ACC112 (cell line): ENCODE measurements around the gene RBM12.

Experiments used
- H2AFZ ChIP-seq: fragments of 200-600 bp; sonication (generic); one replicate; pipeline ENCODE4 v1.6.0; 2017; ENCODE audit warnings: antibody characterized with exemption, low read length; ENCODE audit not compliant: unreplicated experiment
- H3K27ac ChIP-seq: fragments of 200-600 bp; sonication (generic); 2 replicates; pipeline ENCODE4 v1.5.1; 2014; ENCODE audit warnings: low read depth, mild to moderate bottlenecking, antibody characterized with exemption, low read length, moderate library complexity
- H3K27me3 ChIP-seq: fragments of 200-600 bp; sonication (generic); 2 replicates; pipeline ENCODE4 v1.6.1; 2014; ENCODE audit warnings: mild to moderate bottlenecking, antibody characterized with exemption, low read length, moderate library complexity, mixed read lengths; ENCODE audit not compliant: insufficient read depth
- H3K36me3 ChIP-seq: fragments of 200-600 bp; sonication (generic); 2 replicates; pipeline ENCODE4 v1.6.1; 2016; ENCODE audit warnings: mild to moderate bottlenecking, antibody characterized with exemption, low read length, moderate library complexity, mixed read lengths; ENCODE audit not compliant: insufficient read depth
- H3K4me1 ChIP-seq: fragments of 200-600 bp; sonication (generic); one replicate; pipeline ENCODE4 v1.6.1; 2016; ENCODE audit warnings: low read length, mixed read lengths; ENCODE audit not compliant: insufficient read depth, unreplicated experiment, control insufficient read depth
- H3K4me3 ChIP-seq: fragments of 200-600 bp; sonication (generic); 2 replicates; pipeline ENCODE4 v1.5.1; 2014; ENCODE audit warnings: mild to moderate bottlenecking, low read depth, low read length
- H3K79me2 ChIP-seq: fragments of 200-600 bp; sonication (generic); one replicate; pipeline ENCODE4 v1.6.0; 2016; ENCODE audit warnings: low read length; ENCODE audit not compliant: control insufficient read depth, unreplicated experiment, insufficient read depth

RBM12 gene

DNA sequence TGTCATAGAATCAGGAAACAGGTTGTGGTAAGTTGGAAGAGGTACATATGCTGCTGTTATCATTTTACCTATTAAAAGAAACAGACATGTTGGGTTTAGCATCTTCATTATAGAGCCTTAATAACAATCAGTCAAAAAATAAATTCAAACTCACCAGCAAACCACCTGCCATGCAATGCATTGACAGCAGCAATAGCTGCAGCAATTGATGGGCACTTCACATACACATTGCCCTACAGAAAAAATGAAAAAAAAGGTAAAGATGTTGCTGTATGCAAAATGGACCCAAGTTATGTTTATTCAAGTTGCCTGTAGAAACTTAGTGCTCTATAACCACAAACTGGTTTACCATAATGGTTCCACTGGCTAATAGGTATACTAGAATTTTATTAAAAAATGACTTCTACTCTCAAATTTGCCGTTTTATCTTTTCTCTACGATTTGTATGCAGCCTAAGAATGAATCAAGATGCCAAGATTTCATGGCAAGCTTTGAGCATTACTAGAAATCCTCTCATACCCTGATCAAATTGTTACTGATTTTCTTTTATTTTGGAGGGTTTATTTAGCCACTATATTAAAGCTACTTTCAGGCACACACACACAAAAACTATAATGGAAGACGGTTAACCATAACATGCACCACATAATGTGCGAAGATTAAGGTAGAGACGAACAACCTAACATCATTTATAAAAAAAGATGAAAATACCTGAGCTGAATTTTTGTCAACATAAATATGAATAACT is 40.0 kb upstream of the RBM12 start:
- Histone ChIP-seq H3K4me1 (peaks cover 27% of the 10 kb centered on the region), H3K79me2 (peaks cover 37% of the 10 kb centered on the region)

DNA sequence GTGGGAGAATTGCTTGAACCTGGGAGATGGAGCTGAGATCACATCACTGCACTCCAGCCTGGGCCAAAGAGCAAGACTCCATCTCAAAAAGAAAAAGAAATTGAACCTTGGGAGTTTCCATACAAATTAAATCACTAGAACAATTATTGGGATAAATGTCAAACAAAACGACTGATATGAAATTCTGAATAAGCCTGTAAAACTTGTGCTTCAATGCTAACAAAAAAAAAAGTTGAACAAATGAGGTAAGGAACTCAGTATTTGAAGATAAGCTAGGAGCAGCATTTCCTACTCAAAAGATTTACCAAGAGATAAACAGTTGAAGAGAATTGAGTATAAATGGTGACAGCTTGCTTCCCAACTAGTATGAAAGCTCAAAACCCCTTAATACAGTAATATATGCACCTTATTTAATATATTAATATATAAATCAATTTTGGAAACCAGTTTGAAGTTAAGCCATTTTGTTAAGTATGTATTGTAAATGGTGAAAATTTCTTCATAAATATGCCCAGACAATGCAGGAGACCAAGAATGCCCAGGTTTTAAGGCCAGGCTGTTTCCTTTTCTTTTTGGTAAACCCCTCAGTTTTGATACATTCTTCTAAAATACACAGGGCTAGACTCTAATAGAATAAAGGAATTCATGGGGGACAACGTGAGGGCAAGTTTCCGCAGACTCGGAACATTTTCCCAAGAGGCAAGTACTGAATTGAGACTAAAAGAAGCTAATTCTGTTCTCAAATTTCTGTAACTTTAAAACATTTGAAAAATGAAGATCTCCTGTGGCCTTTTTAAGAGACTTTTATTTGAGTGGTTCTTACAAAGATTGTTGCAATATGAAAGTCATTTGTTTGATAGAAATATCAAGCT is 38.4 kb upstream of the RBM12 start:
- Histone ChIP-seq H3K27me3 (no peaks in the 10 kb centered on the region), H2AFZ (no peak overlapping the region), H3K4me1 (peaks cover 25% of the 10 kb centered on the region), H3K27ac (peak overlapping the region; percentile 49), H3K79me2 (peaks cover 35% of the 10 kb centered on the region), H3K4me3 (no peak overlapping the region), H3K36me3 (peaks cover 39% of the 10 kb centered on the region)

More for the DNA sequence above, 40.0 kb upstream of the RBM12 start:
- Histone ChIP-seq H3K36me3 (peaks cover 50% of the 10 kb centered on the region), H3K4me3 (no peak overlapping the region), H3K27ac (0 out of 2 replicates have a peak overlapping the region, but pooled peaks have one; percentile 13), H3K27me3 (no peaks in the 10 kb centered on the region), H2AFZ (no peak overlapping the region)

DNA sequence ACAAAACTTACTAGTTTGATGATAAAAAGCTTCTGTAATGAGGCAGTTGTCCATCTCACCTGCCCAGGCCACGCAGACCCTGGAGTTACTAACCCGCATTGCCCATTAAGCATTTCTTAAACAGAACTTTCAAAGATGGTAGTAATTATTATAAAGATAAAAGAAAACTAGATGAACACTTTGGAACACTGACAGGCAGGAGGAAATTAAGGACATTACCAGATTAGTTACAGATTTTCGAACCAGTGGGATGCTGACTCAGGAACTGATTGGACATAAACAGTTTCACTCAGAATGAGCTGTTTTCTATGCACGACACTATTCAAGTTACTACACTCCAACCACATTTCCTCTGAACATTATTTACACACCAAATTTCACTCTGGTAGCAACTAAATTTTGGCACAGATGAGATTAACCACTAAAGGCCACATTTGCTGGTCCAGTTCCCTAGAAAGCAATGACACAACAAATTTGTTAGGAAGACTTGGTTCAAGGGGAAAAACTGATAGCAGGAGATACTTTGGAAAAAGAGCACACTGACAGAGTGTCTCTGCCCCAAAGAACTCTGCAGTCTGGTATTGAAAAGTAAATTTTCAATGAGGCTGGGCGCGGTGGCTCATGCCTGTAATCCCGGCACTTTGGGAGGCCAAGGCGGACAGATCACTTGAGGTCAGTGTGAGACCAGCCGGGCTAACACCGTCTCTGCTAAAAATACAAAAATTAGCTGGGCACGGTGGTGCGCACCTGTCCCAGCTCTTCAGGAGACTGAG is 37.5 kb upstream of the RBM12 start:
- Histone ChIP-seq H3K27me3 (no peaks in the 10 kb centered on the region), H3K36me3 (peaks cover 33% of the 10 kb centered on the region), H2AFZ (no peak overlapping the region), H3K4me3 (no peak overlapping the region), H3K79me2 (peaks cover 37% of the 10 kb centered on the region), H3K27ac (peak overlapping the region; percentile 49), H3K4me1 (peaks cover 33% of the 10 kb centered on the region)

DNA sequence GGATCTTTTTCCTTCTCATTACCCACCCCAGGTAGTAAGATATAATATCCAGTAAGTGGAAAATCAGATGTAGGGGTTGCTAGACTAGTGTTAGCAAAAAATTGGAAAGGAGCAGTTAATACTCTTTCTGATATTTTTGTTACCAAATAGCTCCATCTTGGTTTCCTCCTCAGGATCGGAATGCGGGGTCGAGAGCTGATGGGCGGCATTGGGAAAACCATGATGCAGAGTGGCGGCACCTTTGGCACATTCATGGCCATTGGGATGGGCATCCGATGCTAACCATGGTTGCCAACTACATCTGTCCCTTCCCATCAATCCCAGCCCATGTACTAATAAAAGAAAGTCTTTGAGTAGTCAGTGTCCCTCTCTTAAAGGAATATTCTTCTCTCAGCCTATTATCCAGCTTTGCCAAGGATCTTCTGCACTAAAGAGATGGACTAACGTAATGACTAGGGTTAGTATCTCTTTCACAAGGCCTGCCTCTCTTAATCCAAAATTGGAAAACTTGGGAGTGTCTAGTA is 36.0 kb upstream of the RBM12 start:
- Histone ChIP-seq H3K79me2 (peaks cover 34% of the 10 kb centered on the region), H2AFZ (no peak overlapping the region), H3K4me1 (peaks cover 33% of the 10 kb centered on the region), H3K27ac (peak overlapping the region; percentile 84), H3K27me3 (no peaks in the 10 kb centered on the region), H3K4me3 (peak overlapping the region; percentile 93), H3K36me3 (peaks cover 26% of the 10 kb centered on the region)

DNA sequence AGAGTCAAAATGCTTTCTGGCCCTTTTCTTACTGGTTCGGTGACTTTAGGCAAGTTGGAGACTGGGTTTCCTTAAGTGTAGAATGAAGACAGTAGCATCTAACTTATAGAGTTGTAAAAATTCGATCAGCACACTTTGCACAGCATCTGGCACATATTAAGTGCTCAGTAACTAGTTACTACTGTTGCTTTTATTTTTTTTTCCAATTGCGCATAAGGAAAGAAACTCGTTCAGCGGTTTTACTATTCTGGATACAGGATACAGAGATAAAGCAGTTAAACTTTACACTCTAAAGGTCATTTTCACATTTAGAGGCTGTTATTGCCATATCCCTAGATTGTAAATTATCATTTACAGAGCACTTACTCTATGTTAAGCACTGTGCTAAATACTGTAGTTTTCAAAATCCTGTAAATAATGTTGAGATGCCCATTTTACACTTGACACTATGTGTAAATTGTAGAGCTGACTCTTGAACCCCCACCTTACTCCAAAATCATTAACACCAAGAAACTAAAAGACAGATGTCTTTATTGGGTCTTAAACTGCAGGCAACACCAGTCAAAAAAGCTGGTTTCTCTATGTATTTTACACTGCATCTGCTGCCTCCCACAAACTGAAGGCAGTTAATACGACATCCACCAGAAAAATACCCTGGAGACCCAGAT is 35.4 kb upstream of the RBM12 start:
- peak overlapping the region; percentile 66 for H2AFZ ChIP-seq
- peak overlapping the region; percentile 93 for H3K4me3 ChIP-seq
- peak overlapping the region; percentile 84 for H3K27ac ChIP-seq
- peaks cover 24% of the 10 kb centered on the region for H3K36me3 ChIP-seq
- H3K4me1 ChIP-seq, result peaks cover 33% of the 10 kb centered on the region
- H3K79me2 ChIP-seq, result peaks cover 31% of the 10 kb centered on the region
- H3K27me3 ChIP-seq, result no peaks in the 10 kb centered on the region

DNA sequence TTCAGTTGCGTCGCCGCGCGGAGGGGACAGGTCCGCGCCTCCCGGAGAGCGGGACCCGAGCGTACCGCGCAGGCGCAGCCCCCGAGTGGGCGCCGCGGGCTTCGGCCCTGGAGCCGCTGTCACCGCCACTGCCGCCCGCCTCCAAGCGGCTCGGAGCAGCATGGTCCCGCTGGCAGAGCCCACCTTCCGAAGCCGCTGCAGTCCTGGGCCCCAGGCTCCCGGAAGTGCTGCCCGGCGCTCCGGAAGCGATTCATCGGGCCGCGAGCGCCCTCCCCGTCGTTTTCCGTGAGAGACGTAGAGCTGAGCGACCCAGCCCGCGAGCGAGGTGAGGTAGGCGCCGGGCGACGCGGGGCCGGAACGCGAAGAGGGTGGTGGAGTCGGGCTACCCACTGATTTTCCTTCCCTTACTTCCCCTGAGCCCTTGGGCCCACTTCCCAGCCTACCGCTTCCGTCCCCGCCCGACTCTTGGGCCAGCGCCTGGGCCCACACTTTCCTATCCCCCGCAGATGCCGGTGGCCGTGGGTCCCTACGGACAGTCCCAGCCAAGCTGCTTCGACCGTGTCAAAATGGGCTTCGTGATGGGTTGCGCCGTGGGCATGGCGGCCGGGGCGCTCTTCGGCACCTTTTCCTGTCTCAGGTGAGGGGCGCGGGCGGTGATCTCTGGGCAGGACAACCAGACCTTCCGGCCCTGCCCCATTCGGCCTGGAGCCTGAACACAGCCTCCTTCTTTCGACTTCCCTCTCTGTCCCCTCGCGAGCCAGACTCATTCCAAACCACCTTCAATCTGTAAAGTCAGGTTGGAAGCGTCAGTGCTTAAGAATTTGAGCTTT is 34.6 kb upstream of the RBM12 start, which contains the start of the genes NFS1 and ROMO1:
NFS1 (minus strand) TSS at position 226 of the 830 bp plus-strand sequence; CDS start at position 162, 64 bp downstream.
ROMO1 (plus strand) TSS at position 279 of the 830 bp plus-strand sequence; CDS start at position 507, 228 bp downstream.
- peak within 1 kb of the TSS; percentile 84 for H3K27ac ChIP-seq
- H3K4me3 ChIP-seq, result peak within 1 kb of the TSS; percentile 93
- H3K4me1 ChIP-seq, result peaks cover 28% of the 10 kb centered on the region
- peaks cover 31% of the 10 kb centered on the region for H3K79me2 ChIP-seq
- H3K27me3 ChIP-seq, result no peaks in the 10 kb centered on the region
- H3K36me3 ChIP-seq, result peaks cover 19% of the 10 kb centered on the region
- H2AFZ ChIP-seq, result peak within 1 kb of the TSS; percentile 85

DNA sequence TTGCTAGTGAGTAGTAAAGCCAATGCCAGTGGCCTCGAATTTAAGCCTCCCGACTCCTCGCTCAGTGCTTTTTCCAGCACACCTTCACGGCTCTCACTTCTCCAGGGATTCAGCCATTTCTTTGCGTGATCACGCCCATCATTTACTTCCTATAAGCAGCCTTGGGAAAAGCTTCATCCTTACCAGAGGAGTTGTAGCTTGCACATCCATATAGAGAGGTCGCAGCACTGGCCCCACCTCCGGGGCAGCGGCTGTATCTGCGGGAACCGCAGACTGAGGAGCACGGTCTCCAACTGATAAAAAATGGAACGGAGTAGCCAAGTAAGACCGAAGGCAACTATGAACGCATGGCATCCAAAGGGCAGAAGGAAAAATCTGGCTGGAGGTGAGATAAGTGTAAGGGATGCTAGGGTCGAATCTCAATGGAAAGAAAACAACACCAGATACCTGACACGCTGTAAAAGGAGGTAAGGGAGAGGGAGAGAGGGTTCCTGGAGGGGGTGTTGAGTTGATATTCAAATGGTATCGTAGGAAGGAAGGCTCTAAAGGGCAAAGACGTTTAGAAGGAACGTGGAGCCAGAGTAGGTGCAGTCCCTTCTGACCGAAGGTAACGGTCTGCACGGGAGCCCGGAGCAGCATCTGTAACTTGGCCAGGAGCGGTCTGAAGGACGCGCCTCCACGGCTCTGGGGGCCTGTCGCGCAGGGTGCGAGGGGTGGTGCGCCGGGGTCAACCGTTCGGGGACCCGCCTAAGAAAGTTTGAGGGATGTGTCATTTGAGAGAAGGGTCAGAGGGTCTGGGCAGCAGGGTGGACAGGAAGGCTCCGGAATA is 33.8 kb upstream of the RBM12 start:
- H2AFZ ChIP-seq, result peak overlapping the region; percentile 85
- H3K27ac ChIP-seq, result peak overlapping the region; percentile 84; the same call in 1 of the 2 replicates
- H3K4me1 ChIP-seq, result peaks cover 28% of the 10 kb centered on the region
- H3K36me3 ChIP-seq, result peaks cover 10% of the 10 kb centered on the region
- H3K79me2 ChIP-seq, result peaks cover 31% of the 10 kb centered on the region
- peak overlapping the region; percentile 93 for H3K4me3 ChIP-seq
- H3K27me3 ChIP-seq, result no peaks in the 10 kb centered on the region

DNA sequence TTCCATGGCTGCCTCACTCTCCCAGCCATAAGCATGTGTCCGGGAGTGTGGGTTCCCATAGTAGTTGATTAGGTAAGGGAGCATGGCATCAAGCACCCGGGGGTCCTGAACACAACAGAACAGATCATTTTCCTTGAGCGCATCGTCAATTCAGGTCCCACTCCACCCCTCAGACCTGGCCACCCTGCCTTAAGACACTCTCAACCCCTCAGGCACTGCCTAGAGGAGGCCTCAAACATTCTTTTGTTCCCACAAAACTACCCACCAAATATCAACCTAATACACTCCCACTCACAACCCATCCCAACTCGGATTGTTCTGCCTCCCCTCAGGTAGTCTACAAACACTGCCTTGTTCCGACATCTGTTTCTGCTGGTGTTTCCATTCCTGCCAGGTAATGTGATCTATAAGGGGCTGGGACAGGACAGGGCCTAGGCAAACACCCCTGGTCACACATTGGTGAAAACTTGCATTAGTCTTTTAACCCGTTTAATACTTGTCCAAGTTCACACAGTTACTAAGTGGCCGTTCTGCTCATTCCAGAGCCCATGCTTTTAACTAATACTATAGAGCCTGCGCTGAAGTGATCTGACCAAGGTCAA is 33.1 kb upstream of the RBM12 start:
- H3K4me3 ChIP-seq, result peak overlapping the region; percentile 93
- H3K27ac ChIP-seq, result no peak overlapping the region
- H3K79me2 ChIP-seq, result peaks cover 31% of the 10 kb centered on the region
- H3K27me3 ChIP-seq, result no peaks in the 10 kb centered on the region
- peak overlapping the region; percentile 85 for H2AFZ ChIP-seq
- peaks cover 5% of the 10 kb centered on the region; the same call in 1 of the 2 replicates for H3K36me3 ChIP-seq
- H3K4me1 ChIP-seq, result peaks cover 26% of the 10 kb centered on the region
